Prostate gland (tissue), 2 donors: Measurements from ENCODE around the gene NR6A1. TPM values are rescaled to one million over a fixed set of nuclear protein-coding genes. Genes with fewer than 3 reads are reported as not detected.

Experiments
- DNase-seq: peaks from one replicate; pipeline ENCODE4 v3.0.0-alpha.2; 2019; ENCODE audit warnings: low spot score
- H3K27ac ChIP-seq, 2 donors: fragments of 200-600 bp; sonication (generic); 2 replicates each; pipeline ENCODE4 v1.5.1; 2017 to 2019
- H3K27me3 ChIP-seq: fragments of 200-600 bp; sonication (generic); replicated peaks from 2 replicates; pipeline ENCODE4 v1.5.1; 2019; ENCODE audit not compliant: insufficient read depth
- H3K36me3 ChIP-seq, 2 donors: fragments of 200-600 bp; sonication (generic); 1 replicate in 1 of 2; 2 replicates in 1 of 2; pipeline versions ENCODE4 v1.5.1 to v1.8.1; 2017 to 2019
- H3K4me1 ChIP-seq: fragments of 200-600 bp; sonication (generic); replicated peaks from 2 replicates; pipeline ENCODE4 v1.5.1; 2019
- H3K4me3 ChIP-seq, 2 donors: fragments of 200-600 bp; sonication (generic); 2 replicates each; pipeline ENCODE4 v1.5.1; 2017 to 2019
- H3K9me3 ChIP-seq: fragments of 200-600 bp; sonication (generic); 2 replicates; pipeline ENCODE4 v1.5.1; 2017
- POLR2A ChIP-seq: fragments of 450-650 bp; IDR thresholded peaks from one replicate; pipeline ENCODE4 v1.6.1; 2016; ENCODE audit warnings: antibody characterized with exemption, mild to moderate bottlenecking
- POLR2AphosphoS5 ChIP-seq: sonication (generic); formaldehyde crosslinking; IDR thresholded peaks from one replicate; pipeline ENCODE4 v1.6.1; 2017; ENCODE audit warnings: antibody characterized with exemption
- WGBS: methylation state at CpG from one replicate; pipeline ENCODE4 v1.1.5; 2018; 5-methylcytosine and 5-hydroxymethylcytosine counted together
- intact Hi-C: fragments of 100-400 bp; cut with DNase I; formaldehyde crosslinking; loops from one replicate; pipeline ENCODE4 v1.14.2; 2022
- total RNA-seq, 2 donors: library from RNA; depleted of rRNA; stranded (reverse); fragments of >200 nt; gene quantifications; one replicate each; pipeline ENCODE4 v1.1.0, GENCODE V29; 2016
- TF ChIP-seq, protein P1 (sequence below), 4 experiments: fragments of 200-600 bp in 2 of 4; fragments of 450-650 bp in 2 of 4; sonication (generic) in 2 of 4; IDR thresholded peaks; 1 replicate in 3 of 4; 2 replicates in 1 of 4; pipeline ENCODE4 v1.5.1; 2016 to 2019; ENCODE audit warnings: antibody characterized with exemption in 4 of 4, mild to moderate bottlenecking in 2 of 4, moderate library complexity in 2 of 4

The NR6A1 gene
- total RNA-seq: 10 to 100 TPM in 1 of 2 donors, 1 to 10 TPM in 1; 1.3 to 53.7 TPM

- peak within 1 kb of the TSS; percentile 88 to 93 for H3K4me3 ChIP-seq
- under 1% methylated on average over 64 of the region's 82 CpGs for WGBS
- intact Hi-C loops: loop anchor here (10.0 kb wide), 1 partner anchor 374 kb away; the partner anchor contains the start of gene SCAI
- H3K27me3 ChIP-seq: peaks cover 2% of the 10 kb centered on the region
- TF ChIP-seq POLR2AphosphoS5 (peak; percentile 96), POLR2A (peak; percentile 93)
- TF ChIP-seq, protein P1, sequence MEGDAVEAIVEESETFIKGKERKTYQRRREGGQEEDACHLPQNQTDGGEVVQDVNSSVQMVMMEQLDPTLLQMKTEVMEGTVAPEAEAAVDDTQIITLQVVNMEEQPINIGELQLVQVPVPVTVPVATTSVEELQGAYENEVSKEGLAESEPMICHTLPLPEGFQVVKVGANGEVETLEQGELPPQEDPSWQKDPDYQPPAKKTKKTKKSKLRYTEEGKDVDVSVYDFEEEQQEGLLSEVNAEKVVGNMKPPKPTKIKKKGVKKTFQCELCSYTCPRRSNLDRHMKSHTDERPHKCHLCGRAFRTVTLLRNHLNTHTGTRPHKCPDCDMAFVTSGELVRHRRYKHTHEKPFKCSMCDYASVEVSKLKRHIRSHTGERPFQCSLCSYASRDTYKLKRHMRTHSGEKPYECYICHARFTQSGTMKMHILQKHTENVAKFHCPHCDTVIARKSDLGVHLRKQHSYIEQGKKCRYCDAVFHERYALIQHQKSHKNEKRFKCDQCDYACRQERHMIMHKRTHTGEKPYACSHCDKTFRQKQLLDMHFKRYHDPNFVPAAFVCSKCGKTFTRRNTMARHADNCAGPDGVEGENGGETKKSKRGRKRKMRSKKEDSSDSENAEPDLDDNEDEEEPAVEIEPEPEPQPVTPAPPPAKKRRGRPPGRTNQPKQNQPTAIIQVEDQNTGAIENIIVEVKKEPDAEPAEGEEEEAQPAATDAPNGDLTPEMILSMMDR (IDR thresholded peaks at IDR 0.05): peak in 3 of 4 experiments; percentile 34 to 54 (median 46)
- H3K4me1 ChIP-seq: no peaks in the 10 kb centered on the region
- H3K36me3 ChIP-seq: no peaks in the 10 kb centered on the region
- no peaks in the 10 kb centered on the region for H3K9me3 ChIP-seq
- peak within 1 kb of the TSS; percentile 60 to 74 for H3K27ac ChIP-seq
- peak; percentile 97 for DNase-seq
Measured at GRCh38 chr9:124771021-124771866, at the start of gene NR6A1. TSS of gene NR6A1 (minus strand) at chr9:124771311.

DNA sequence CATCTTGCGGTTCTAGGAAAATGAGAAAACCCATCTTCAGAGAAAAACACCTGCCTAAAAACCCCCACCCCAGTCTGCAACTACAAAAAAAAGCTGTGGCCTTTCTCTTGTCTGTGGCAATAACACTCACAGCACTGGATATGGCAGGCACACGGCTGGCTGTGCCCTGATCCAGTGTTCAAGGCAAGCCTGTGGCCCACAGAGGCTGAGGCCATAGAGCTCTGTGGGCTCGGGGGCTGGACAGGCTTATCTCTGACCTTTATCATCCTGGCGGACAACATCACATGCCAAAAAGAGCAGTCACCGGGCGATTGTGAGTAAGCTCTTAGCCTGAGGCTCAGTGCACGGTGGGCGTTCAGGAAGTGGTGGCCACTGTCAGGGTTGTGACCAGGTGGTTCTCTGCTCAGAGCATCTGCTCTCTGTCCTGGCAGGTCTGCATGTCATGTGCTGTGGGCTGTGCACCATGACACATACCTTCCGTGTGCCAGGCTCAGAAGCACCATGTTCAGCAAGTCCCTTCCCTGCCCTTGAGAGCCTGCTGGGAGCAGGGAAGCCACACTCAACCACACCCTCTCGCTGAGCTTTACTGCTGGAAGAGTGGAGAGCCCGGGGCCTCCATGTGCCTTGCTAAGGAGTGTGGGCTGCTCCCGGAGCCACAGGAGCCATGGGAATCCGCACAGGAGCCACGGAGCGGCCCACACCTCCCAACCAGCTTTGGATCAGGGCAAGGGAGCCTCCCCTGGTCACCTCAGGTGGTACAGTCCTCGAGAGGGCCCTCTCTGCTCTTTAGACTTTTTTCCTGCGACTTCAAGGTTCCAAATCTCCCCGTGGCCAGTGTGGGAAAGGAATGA lies 47.5 kb upstream of the NR6A1 start:
- Histone ChIP-seq H3K27me3 (peaks cover 2% of the 10 kb centered on the region), H3K36me3 (no peaks in the 10 kb centered on the region), H3K27ac (peak overlapping the region in 1 of 2 donors; percentile 53), H3K9me3 (no peaks in the 10 kb centered on the region), H3K4me3 (no peak overlapping the region), H3K4me1 (no peaks in the 10 kb centered on the region)
- no peak for DNase-seq
- 53% methylated on average over 18 of the region's 18 CpGs for WGBS
- intact Hi-C loops: no loop called here
- TF ChIP-seq POLR2AphosphoS5 (no peak), POLR2A (no peak)
- TF ChIP-seq, protein P1 (IDR thresholded peaks at IDR 0.05): no peak

GRCh38 chr9:124815601-124816000 lies 44.5 kb upstream of the NR6A1 start:
- no peaks in the 10 kb centered on the region for H3K9me3 ChIP-seq
- 80% methylated on average over 5 of the region's 5 CpGs for WGBS
- peaks cover 2% of the 10 kb centered on the region for H3K27me3 ChIP-seq
- no peaks in the 10 kb centered on the region for H3K36me3 ChIP-seq
- DNase-seq: no peak
- intact Hi-C loops: no loop called here
- TF ChIP-seq POLR2A (no peak), POLR2AphosphoS5 (no peak)
- TF ChIP-seq, protein P1 (IDR thresholded peaks at IDR 0.05): no peak
- H3K4me1 ChIP-seq: no peaks in the 10 kb centered on the region
- no peak overlapping the region for H3K27ac ChIP-seq
- no peak overlapping the region for H3K4me3 ChIP-seq

DNA sequence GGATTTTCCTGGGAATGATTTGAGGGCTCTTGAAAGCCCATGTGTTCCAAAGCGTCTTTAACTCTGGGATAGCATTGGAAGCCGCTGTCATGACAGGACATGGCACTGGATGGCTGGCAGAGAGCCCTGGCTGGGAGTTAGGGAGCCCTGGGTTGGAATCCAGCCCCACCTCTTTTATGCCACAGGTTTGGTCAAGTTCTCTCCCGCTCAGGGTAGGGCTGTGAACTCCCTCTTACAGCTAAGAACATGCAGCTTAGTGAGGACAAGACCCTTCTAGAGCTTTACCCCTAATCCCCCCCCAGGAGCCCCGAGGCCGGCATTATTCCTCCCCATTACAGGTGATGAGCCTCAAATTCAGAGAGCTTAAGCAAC lies 43.0 kb upstream of the NR6A1 start:
- H3K27ac ChIP-seq: peak overlapping the region in 1 of 2 donors; percentile 32
- TF ChIP-seq POLR2AphosphoS5: peak; percentile 35
- no peak for TF ChIP-seq POLR2A
- peak; percentile 69 for DNase-seq
- peaks cover 2% of the 10 kb centered on the region for H3K27me3 ChIP-seq
- H3K36me3 ChIP-seq: no peaks in the 10 kb centered on the region
- WGBS: 44% methylated on average over 5 of the region's 5 CpGs
- intact Hi-C loops: no loop called here
- no peak overlapping the region for H3K4me3 ChIP-seq
- H3K4me1 ChIP-seq: no peaks in the 10 kb centered on the region
- H3K9me3 ChIP-seq: no peaks in the 10 kb centered on the region

DNA sequence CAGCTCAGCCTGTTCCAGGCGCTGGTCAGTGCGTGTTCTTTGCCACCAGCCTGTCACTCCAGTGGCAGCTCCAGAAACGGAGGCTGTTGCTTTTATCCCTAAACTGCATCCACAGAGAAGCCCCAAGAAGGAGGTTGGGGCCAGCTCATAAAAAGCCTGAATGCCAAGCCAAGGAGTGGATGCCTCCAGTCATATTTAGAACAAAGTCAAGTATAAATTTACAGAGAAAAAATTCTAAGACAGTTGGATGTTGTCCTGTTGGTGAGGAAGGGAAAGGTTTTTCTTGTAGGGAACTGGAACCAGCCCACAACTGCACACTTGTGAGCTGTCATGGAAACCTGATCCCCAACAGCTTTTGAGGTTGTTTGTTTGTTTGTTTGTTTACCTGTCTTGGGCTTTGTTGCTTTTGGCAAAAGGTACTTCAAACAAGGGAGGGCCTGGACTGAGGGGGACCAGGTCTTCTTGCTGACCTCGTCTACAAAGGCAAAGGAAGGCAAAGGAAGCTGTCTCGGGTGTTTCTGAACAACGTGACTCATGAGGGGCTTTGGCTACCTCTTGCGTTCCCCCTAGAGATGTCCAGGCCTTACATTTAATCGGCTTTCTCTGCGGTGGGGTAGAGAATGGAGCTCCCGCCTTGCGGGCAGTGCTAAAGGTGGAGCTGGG lies 42.5 kb upstream of the NR6A1 start:
- Histone ChIP-seq H3K4me1 (no peaks in the 10 kb centered on the region), H3K9me3 (no peaks in the 10 kb centered on the region), H3K27me3 (no peaks in the 10 kb centered on the region), H3K4me3 (no peak overlapping the region), H3K36me3 (no peaks in the 10 kb centered on the region), H3K27ac (peak overlapping the region in 1 of 2 donors; percentile 32)
- intact Hi-C loops: no loop called here
- WGBS: 31% methylated on average over 11 of the region's 11 CpGs
- no peak for DNase-seq
- TF ChIP-seq, protein P1 (IDR thresholded peaks at IDR 0.05): no peak
- TF ChIP-seq POLR2A: no peak
- TF ChIP-seq POLR2AphosphoS5: no peak
